ENCODE results near the gene INPP4B.
"Not testable (repeated sequence)": the region's sequence is repeated elsewhere in the genome, so short reads cannot be mapped to it uniquely, and the experiment has no call there.

The INPP4B gene

DNA sequence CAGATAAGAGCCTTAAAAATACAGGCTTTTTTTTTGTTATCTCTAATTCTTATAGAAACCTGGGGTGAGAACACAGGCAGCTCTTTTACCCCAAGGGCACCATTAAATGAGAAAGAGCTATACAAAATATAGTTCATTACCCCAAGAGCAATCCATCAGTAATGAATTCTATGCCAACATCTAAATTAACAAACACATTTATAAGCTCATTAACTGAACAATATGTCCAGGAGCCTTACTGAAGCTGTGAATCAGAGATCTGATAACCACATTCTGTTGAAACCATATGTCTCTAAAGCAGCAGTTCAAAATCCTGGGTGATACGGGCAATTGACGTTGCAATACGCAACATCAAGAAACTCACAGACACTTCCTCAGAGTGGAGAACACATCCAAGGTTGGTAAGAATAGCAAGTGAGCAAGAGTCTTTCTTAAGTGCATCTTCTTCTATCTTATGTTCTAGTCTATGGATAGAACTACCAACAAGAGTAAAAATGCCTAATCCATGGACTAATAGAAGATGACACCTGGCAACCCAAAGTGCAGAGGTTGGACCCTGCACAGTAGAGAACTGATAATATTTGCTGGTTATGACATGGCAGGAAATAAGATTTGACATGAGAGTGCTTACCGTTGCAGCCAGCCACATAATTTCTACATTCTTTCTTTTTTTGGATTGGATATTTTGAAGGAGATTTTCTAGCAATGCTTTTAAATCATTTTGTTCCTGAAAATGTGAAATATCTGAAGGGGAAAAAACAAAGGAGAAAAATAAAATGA is 760.4 kb downstream of the INPP4B start:
- Histone ChIP-seq H3K4me1 (ENCODE audit: insufficient read depth, poor library complexity, severe bottlenecking) (peaks cover 5% of the 10 kb centered on the region), H3K4me3 (ENCODE audit: severe bottlenecking) (no peak overlapping the region), H3K36me3 (ENCODE audit: low read depth) (peaks cover 30% of the 10 kb centered on the region), H3K9me3 (ENCODE audit: severe bottlenecking) (no peaks in the 10 kb centered on the region), H3K27me3 (ENCODE audit: insufficient read depth, poor library complexity, severe bottlenecking) (no peaks in the 10 kb centered on the region), H3K27ac (ENCODE audit: poor library complexity, severe bottlenecking) (no peak overlapping the region)
- TF ChIP-seq, protein P1, sequence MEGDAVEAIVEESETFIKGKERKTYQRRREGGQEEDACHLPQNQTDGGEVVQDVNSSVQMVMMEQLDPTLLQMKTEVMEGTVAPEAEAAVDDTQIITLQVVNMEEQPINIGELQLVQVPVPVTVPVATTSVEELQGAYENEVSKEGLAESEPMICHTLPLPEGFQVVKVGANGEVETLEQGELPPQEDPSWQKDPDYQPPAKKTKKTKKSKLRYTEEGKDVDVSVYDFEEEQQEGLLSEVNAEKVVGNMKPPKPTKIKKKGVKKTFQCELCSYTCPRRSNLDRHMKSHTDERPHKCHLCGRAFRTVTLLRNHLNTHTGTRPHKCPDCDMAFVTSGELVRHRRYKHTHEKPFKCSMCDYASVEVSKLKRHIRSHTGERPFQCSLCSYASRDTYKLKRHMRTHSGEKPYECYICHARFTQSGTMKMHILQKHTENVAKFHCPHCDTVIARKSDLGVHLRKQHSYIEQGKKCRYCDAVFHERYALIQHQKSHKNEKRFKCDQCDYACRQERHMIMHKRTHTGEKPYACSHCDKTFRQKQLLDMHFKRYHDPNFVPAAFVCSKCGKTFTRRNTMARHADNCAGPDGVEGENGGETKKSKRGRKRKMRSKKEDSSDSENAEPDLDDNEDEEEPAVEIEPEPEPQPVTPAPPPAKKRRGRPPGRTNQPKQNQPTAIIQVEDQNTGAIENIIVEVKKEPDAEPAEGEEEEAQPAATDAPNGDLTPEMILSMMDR (IDR thresholded peaks at IDR 0.05; ENCODE audit: poor library complexity, severe bottlenecking), result no peak
- no peak for ATAC-seq (ENCODE audit: low read depth)
- no peak for DNase-seq (ENCODE audit: low spot score)

DNA sequence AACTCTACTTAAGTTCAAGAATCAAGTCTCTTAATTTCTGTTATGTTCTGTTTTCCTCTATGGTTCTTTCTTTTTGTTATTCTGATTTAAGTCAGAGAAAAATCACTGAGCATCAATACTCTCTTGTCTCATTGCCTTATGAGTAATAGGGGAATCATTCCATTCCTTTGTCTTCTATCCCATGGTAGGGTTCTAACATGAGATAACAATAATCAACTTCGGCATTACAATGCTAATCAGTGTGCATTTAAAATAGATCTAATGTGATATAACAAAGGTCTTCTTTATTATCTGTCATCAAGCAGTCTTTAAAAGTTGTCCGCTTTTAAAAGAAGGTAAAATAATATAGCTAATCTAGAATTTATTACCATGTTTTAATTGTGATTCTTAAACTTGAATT is 762.8 kb downstream of the INPP4B start:
- ATAC-seq (ENCODE audit: low read depth) (no peak), DNase-seq (ENCODE audit: low spot score) (no peak)
- Histone ChIP-seq H3K4me3 (ENCODE audit: severe bottlenecking) (no peak overlapping the region), H3K27ac (ENCODE audit: poor library complexity, severe bottlenecking) (no peak overlapping the region), H3K4me1 (ENCODE audit: insufficient read depth, poor library complexity, severe bottlenecking) (no peaks in the 10 kb centered on the region), H3K9me3 (ENCODE audit: severe bottlenecking) (no peaks in the 10 kb centered on the region), H3K27me3 (ENCODE audit: insufficient read depth, poor library complexity, severe bottlenecking) (no peaks in the 10 kb centered on the region), H3K36me3 (ENCODE audit: low read depth) (peaks cover 26% of the 10 kb centered on the region)
- TF ChIP-seq, protein P1 (IDR thresholded peaks at IDR 0.05; ENCODE audit: poor library complexity, severe bottlenecking), result no peak

DNA sequence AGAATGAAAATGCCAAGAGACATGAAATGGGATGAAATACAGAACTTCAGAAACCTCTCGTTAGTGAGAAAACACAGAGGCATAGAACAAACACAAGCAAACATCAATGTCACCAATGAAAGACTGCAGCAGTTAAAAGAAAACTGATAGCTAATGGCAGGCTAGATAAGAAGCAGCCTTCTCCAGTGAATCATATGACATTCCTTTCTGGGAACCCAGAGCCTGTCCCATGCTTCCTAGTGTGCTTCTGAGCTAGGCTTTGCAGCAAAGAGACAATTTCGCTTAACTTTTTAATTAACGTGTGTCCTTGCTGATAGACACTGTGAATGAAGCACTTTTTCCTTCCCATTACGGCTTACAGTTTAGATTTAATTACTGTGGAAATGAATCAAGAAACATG is 765.1 kb downstream of the INPP4B start:
- peaks cover 37% of the 10 kb centered on the region for H3K36me3 ChIP-seq (ENCODE audit: low read depth)
- no peaks in the 10 kb centered on the region for H3K27me3 ChIP-seq (ENCODE audit: insufficient read depth, poor library complexity, severe bottlenecking)
- TF ChIP-seq, protein P1 (IDR thresholded peaks at IDR 0.05; ENCODE audit: poor library complexity, severe bottlenecking), result no peak
- ATAC-seq (ENCODE audit: low read depth) (no peak), DNase-seq (ENCODE audit: low spot score) (no peak)
- no peaks in the 10 kb centered on the region for H3K4me1 ChIP-seq (ENCODE audit: insufficient read depth, poor library complexity, severe bottlenecking)
- H3K4me3 ChIP-seq (ENCODE audit: severe bottlenecking), result no peak overlapping the region
- H3K9me3 ChIP-seq (ENCODE audit: severe bottlenecking), result no peaks in the 10 kb centered on the region
- H3K27ac ChIP-seq (ENCODE audit: poor library complexity, severe bottlenecking), result no peak overlapping the region

DNA sequence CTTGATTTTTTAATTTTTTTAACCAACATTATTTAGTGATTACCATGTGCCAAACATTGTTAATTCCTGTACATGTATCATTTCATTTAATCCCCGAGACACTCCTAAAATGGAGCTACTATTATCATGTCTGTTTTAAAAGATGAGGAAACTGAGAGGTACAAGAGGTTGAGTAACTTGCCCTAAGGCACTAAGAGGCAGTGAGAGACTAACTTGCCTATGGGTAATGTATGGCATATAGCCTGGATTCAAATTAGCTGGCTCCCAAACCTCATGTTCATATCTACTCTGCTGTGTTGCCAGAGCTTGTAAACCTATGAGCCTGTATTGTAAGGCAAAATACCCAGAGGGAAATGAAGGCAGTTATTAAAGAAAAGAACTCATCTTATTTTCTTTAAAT is 766.1 kb downstream of the INPP4B start:
- ATAC-seq (ENCODE audit: low read depth) (no peak), DNase-seq (ENCODE audit: low spot score) (no peak)
- Histone ChIP-seq H3K9me3 (ENCODE audit: severe bottlenecking) (no peaks in the 10 kb centered on the region), H3K27ac (ENCODE audit: poor library complexity, severe bottlenecking) (no peak overlapping the region), H3K4me1 (ENCODE audit: insufficient read depth, poor library complexity, severe bottlenecking) (no peaks in the 10 kb centered on the region), H3K4me3 (ENCODE audit: severe bottlenecking) (no peak overlapping the region), H3K27me3 (ENCODE audit: insufficient read depth, poor library complexity, severe bottlenecking) (no peaks in the 10 kb centered on the region), H3K36me3 (ENCODE audit: low read depth) (peaks cover 39% of the 10 kb centered on the region)
- TF ChIP-seq, protein P1 (IDR thresholded peaks at IDR 0.05; ENCODE audit: poor library complexity, severe bottlenecking), result no peak

DNA sequence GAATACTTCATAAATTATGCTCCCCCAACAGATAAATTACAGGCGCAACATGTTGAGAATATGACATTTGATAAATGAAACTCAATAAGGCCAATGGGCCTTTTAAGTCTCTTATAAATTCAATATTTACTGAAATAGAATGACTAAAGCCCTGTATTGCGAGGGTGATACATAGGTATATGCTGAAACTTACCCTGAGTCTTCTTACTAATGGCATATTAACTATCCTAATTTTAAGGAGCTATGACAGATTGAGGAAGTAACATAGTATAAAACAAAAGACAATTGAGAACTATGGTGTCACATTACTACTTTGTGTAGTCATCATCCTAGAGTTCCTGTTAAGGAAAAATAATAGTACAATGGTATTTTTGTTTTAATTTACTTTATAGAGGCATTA is 769.1 kb downstream of the INPP4B start:
- DNase-seq (ENCODE audit: low spot score) (no peak), ATAC-seq (ENCODE audit: low read depth) (no peak)
- Histone ChIP-seq H3K36me3 (ENCODE audit: low read depth) (peaks cover 33% of the 10 kb centered on the region), H3K4me3 (ENCODE audit: severe bottlenecking) (no peak overlapping the region), H3K4me1 (ENCODE audit: insufficient read depth, poor library complexity, severe bottlenecking) (no peaks in the 10 kb centered on the region), H3K9me3 (ENCODE audit: severe bottlenecking) (no peaks in the 10 kb centered on the region), H3K27me3 (ENCODE audit: insufficient read depth, poor library complexity, severe bottlenecking) (no peaks in the 10 kb centered on the region), H3K27ac (ENCODE audit: poor library complexity, severe bottlenecking) (no peak overlapping the region)
- TF ChIP-seq, protein P1 (IDR thresholded peaks at IDR 0.05; ENCODE audit: poor library complexity, severe bottlenecking), result no peak

DNA sequence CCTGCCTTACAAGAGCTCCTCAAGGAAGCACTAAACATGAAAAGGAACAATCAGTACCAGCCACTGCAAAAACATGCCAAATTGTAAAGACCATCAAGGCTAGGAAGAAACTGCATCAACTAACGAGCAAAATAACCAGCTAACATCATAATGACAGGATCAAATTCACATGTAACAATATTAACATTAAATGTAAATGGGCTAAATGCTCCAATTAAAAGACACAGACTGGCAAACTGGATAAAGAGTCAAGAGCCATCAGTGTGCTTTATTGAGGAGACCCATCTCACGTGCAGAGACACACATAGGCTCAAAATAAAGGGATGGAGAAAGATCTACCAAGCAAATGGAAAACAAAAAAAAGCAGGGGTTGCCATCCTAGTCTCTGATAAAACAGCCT is 777.8 kb downstream of the INPP4B start:
- H3K4me3 ChIP-seq (ENCODE audit: severe bottlenecking); H3K36me3 ChIP-seq (ENCODE audit: low read depth); H3K27me3 ChIP-seq (ENCODE audit: insufficient read depth, poor library complexity, severe bottlenecking); H3K27ac ChIP-seq (ENCODE audit: poor library complexity, severe bottlenecking); H3K4me1 ChIP-seq (ENCODE audit: insufficient read depth, poor library complexity, severe bottlenecking); ATAC-seq (ENCODE audit: low read depth); H3K9me3 ChIP-seq (ENCODE audit: severe bottlenecking); DNase-seq (ENCODE audit: low spot score): not testable (repeated sequence)

DNA sequence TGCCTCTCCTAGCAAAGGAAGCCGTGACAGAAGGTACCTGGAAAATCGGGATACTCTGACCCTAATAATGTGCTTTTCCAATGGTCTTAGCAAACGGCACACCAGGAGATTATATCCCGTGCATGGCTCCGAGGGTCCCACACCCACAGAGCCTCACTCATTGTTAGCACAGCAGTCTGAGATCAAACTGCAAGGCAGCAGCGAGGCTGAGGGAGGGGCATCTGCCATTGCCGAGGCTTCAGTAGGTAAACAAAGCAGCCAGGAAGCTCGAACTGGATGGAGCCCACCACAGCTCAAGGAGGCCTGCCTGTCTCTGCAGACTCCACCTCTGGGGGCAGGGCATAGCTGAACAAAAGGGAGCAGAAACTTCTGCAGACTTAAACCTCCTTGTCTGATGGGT is 779.5 kb downstream of the INPP4B start:
- H3K4me3 ChIP-seq (ENCODE audit: severe bottlenecking); ATAC-seq (ENCODE audit: low read depth); H3K27me3 ChIP-seq (ENCODE audit: insufficient read depth, poor library complexity, severe bottlenecking); H3K4me1 ChIP-seq (ENCODE audit: insufficient read depth, poor library complexity, severe bottlenecking); H3K36me3 ChIP-seq (ENCODE audit: low read depth); DNase-seq (ENCODE audit: low spot score); H3K9me3 ChIP-seq (ENCODE audit: severe bottlenecking); H3K27ac ChIP-seq (ENCODE audit: poor library complexity, severe bottlenecking): not testable (repeated sequence)

Measured in RWPE2 (cell line).